ENCODE measurements around the gene GPLD1.

Gene GPLD1

DNA sequence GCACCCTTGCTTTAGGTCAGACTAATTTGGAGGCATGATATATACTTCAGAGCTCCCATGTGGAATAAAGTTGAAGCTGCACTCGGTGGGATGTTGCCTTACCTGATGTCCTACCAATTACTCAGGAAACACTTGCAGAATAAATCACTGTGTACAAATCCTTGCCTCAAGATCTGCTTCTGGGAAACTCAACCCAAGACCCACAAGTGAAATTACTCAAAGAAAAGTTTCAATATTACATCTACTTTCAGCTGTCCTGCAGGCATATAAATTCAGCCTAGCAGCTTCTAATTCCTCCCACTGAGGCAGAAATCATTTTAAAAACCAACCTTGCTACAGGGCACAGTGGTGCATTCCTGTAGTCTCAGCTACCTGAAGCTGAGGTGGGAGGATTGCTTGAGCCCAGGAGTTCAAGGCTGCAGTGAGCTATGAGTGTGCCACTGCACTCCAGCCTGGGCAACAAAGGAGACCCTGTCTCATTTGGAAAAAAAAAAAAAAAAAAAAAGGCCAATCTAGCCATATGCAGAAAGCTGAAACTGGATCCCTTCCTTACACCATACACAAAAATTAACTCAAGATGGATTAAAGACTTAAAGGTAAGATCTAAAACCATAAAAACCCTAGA, 110.8 kb downstream of the GPLD1 start:
- no peak for DNase-seq
